Upper lobe of left lung (tissue), 6 donors: Measurements from ENCODE around the gene PDGFC. TPM values are rescaled to one million over a fixed set of nuclear protein-coding genes. Genes with fewer than 3 reads are reported as not detected.

Experiments used
- ATAC-seq, 2 donors: fragments of 200-7000 bp; cut with Tn5 transposase; one replicate each; pipeline ENCODE4 v1.9.1; 2022; ENCODE audit warnings: mild to moderate bottlenecking in 2 of 2, moderate library complexity in 2 of 2; ENCODE audit not compliant: low FRiP score in 2 of 2
- DNase-seq, 2 donors: peaks; one replicate each; pipeline ENCODE4 v3.0.0-alpha.2; 2019 to 2020
- H3K27ac ChIP-seq, 4 donors: fragments of 200-600 bp; sonication (generic); one replicate each; pipeline ENCODE4 v1.5.1; 2016 to 2019
- H3K27me3 ChIP-seq, 4 donors: fragments of 200-600 bp; sonication (generic); one replicate each; pipeline ENCODE4 v1.5.1; 2017 to 2019
- H3K36me3 ChIP-seq, 4 donors: fragments of 200-600 bp; sonication (generic); one replicate each; pipeline ENCODE4 v1.5.1; 2016 to 2019
- H3K4me1 ChIP-seq, 4 donors: fragments of 200-600 bp; sonication (generic); one replicate each; pipeline ENCODE4 v1.5.1; 2018 to 2019
- H3K4me3 ChIP-seq, 4 donors: fragments of 200-600 bp; sonication (generic); one replicate each; pipeline ENCODE4 v1.5.1; 2017 to 2019; ENCODE audit warnings: mild to moderate bottlenecking in 2 of 4, moderate library complexity in 1 of 4
- H3K9me3 ChIP-seq, 4 donors: fragments of 200-600 bp; sonication (generic); one replicate each; pipeline ENCODE4 v1.5.1; 2018 to 2019
- CTCF ChIP-seq, 6 experiments: fragments of 450-650 bp in 4 of 6; fragments of 200-600 bp in 2 of 6; sonication (generic) in 2 of 6; IDR thresholded peaks; one replicate each; pipeline ENCODE4 v1.5.1; 2016 to 2019; ENCODE audit warnings: antibody characterized with exemption in 6 of 6
- EP300 ChIP-seq, 4 donors: sonication (generic); formaldehyde crosslinking; IDR thresholded peaks; one replicate each; pipeline ENCODE4 v1.5.1; 2017; ENCODE audit warnings: antibody characterized with exemption in 4 of 4, control low read depth in 2 of 4
- POLR2A ChIP-seq, 4 donors: fragments of 450-650 bp; IDR thresholded peaks; one replicate each; pipeline ENCODE4 v1.5.1; 2016 to 2017; ENCODE audit warnings: antibody characterized with exemption in 4 of 4, mild to moderate bottlenecking in 2 of 4
- POLR2AphosphoS5 ChIP-seq, 2 donors: sonication (generic); formaldehyde crosslinking; IDR thresholded peaks; one replicate each; pipeline ENCODE4 v1.5.1; 2017; ENCODE audit warnings: antibody characterized with exemption in 2 of 2
- WGBS, 2 donors: methylation state at CpG; one replicate each; pipeline ENCODE4 v1.1.5; 2017 to 2018; 5-methylcytosine and 5-hydroxymethylcytosine counted together
- total RNA-seq, 6 donors: library from RNA; depleted of rRNA in 4 of 6; stranded (reverse); fragments of >200 nt in 4 of 6; gene quantifications; one replicate each; pipeline versions ENCODE4 v1.1.0 to v1.2.1, GENCODE V29; 2016 to 2021
- donor health status: DM: no; HTN: no; CAD: no; lungs with moderate emphysema.
- donor health status: DM: no; HTN: yes; CAD: no; lungs with severe emphysema.

The PDGFC gene
- total RNA-seq, 6 donors from 2014 or later, result 14.4 to 39.9 (median 28.5) TPM

- 98% methylated on average over 2 of the region's 2 CpGs for WGBS, 2 donors
- no peak for ATAC-seq
Measured at GRCh38 chr4:156956359-156956758, 15.2 kb downstream of the PDGFC start.

GRCh38 chr4:156954587-156954986 lies 17.0 kb downstream of the PDGFC start:
- peak overlapping the region in 1 of 4 donors; percentile 9 for H3K27ac ChIP-seq
- H3K27me3 ChIP-seq, result no peaks in the 10 kb centered on the region
- peaks cover 0 to 9% (median 4%) of the 10 kb centered on the region in 4 donors for H3K4me1 ChIP-seq
- H3K9me3 ChIP-seq, result no peaks in the 10 kb centered on the region
- H3K36me3 ChIP-seq, result no peaks in the 10 kb centered on the region
- DNase-seq (peak in 1 of 2 donors; percentile 32), ATAC-seq (peak in 1 of 2 donors; percentile 83)
- 73 to 74% methylated on average over 3 of the region's 3 CpGs for WGBS, 2 donors
- H3K4me3 ChIP-seq, result no peak overlapping the region
- TF ChIP-seq POLR2A (IDR thresholded peaks at IDR 0.05) (peak in 1 of 4 donors; percentile 11), POLR2AphosphoS5 (IDR thresholded peaks at IDR 0.05) (no peak)

More at GRCh38 chr4:156956359-156956758, 15.2 kb downstream of the PDGFC start:
- H3K4me1 ChIP-seq, result peaks cover 0 to 5% (median 2%) of the 10 kb centered on the region in 4 donors
- no peaks in the 10 kb centered on the region for H3K9me3 ChIP-seq
- H3K36me3 ChIP-seq, result no peaks in the 10 kb centered on the region
- no peak for DNase-seq
- no peaks in the 10 kb centered on the region for H3K27me3 ChIP-seq
- H3K27ac ChIP-seq, result no peak overlapping the region
- TF ChIP-seq POLR2AphosphoS5 (IDR thresholded peaks at IDR 0.05) (no peak), CTCF (IDR thresholded peaks at IDR 0.05) (no peak), POLR2A (IDR thresholded peaks at IDR 0.05) (no peak), EP300 (IDR thresholded peaks at IDR 0.05) (no peak)
- H3K4me3 ChIP-seq, result no peak overlapping the region

GRCh38 chr4:156953951-156954350 lies 17.6 kb downstream of the PDGFC start:
- no peak for ATAC-seq
- Histone ChIP-seq H3K4me3 (no peak overlapping the region), H3K9me3 (no peaks in the 10 kb centered on the region), H3K36me3 (no peaks in the 10 kb centered on the region), H3K27ac (peak overlapping the region in 1 of 4 donors; percentile 16), H3K27me3 (no peaks in the 10 kb centered on the region), H3K4me1 (peaks cover 0 to 15% (median 4%) of the 10 kb centered on the region in 4 donors)
- TF ChIP-seq CTCF (IDR thresholded peaks at IDR 0.05) (no peak), POLR2A (IDR thresholded peaks at IDR 0.05) (no peak), POLR2AphosphoS5 (IDR thresholded peaks at IDR 0.05) (no peak), EP300 (IDR thresholded peaks at IDR 0.05) (no peak)
- DNase-seq, result no peak
- WGBS, 2 donors, result 79 to 80% methylated on average over 2 of the region's 2 CpGs

- WGBS, 2 donors, result 63 to 76% methylated on average over 1 of the region's 1 CpG
- TF ChIP-seq POLR2AphosphoS5 (IDR thresholded peaks at IDR 0.05), result no peak
- H3K4me3 ChIP-seq, result no peak overlapping the region
- H3K27me3 ChIP-seq, result no peaks in the 10 kb centered on the region
- ATAC-seq (no peak), DNase-seq (no peak)
- no peaks in the 10 kb centered on the region for H3K36me3 ChIP-seq
- no peaks in the 10 kb centered on the region for H3K9me3 ChIP-seq
- peaks cover 0 to 15% (median 2%) of the 10 kb centered on the region in 4 donors for H3K4me1 ChIP-seq
- H3K27ac ChIP-seq, result no peak overlapping the region
Measured at GRCh38 chr4:156953001-156953400, 18.6 kb downstream of the PDGFC start.

GRCh38 chr4:156952078-156952759 lies 19.4 kb downstream of the PDGFC start:
- H3K4me3 ChIP-seq, result no peak overlapping the region
- peaks cover 0 to 15% (median 2%) of the 10 kb centered on the region in 4 donors for H3K4me1 ChIP-seq
- no peak for ATAC-seq
- no peaks in the 10 kb centered on the region for H3K27me3 ChIP-seq
- no peak overlapping the region for H3K27ac ChIP-seq
- no peaks in the 10 kb centered on the region for H3K9me3 ChIP-seq
- WGBS, 2 donors, result 83 to 84% methylated on average over 3 of the region's 3 CpGs
- TF ChIP-seq EP300 (IDR thresholded peaks at IDR 0.05) (no peak), POLR2A (IDR thresholded peaks at IDR 0.05) (no peak), POLR2AphosphoS5 (IDR thresholded peaks at IDR 0.05) (no peak), CTCF (IDR thresholded peaks at IDR 0.05) (no peak)
- DNase-seq, result no peak
- H3K36me3 ChIP-seq, result no peaks in the 10 kb centered on the region

GRCh38 chr4:156950948-156951347 lies 20.7 kb downstream of the PDGFC start:
- no peak for TF ChIP-seq CTCF (IDR thresholded peaks at IDR 0.05)
- TF ChIP-seq POLR2A (IDR thresholded peaks at IDR 0.05), result no peak
- no peak for TF ChIP-seq EP300 (IDR thresholded peaks at IDR 0.05)
- no peak for TF ChIP-seq POLR2AphosphoS5 (IDR thresholded peaks at IDR 0.05)
- H3K4me1 ChIP-seq, result peaks cover 0 to 15% (median 5%) of the 10 kb centered on the region in 4 donors
- no peaks in the 10 kb centered on the region for H3K27me3 ChIP-seq
- H3K4me3 ChIP-seq, result no peak overlapping the region
- DNase-seq (no peak), ATAC-seq (no peak)
- no peaks in the 10 kb centered on the region for H3K9me3 ChIP-seq
- 75 to 77% methylated on average over 3 of the region's 3 CpGs for WGBS, 2 donors
- no peaks in the 10 kb centered on the region for H3K36me3 ChIP-seq
- no peak overlapping the region for H3K27ac ChIP-seq
